ENCODE results near the gene GEMIN5. TPM values are rescaled to one million over a fixed set of nuclear protein-coding genes. Genes with fewer than 3 reads are reported as not detected.

Gene GEMIN5
- total and polyA plus RNA-seq, 2 of the 13 experiments (the other 11 are each of a cell fraction or from before 2014, with no cell fraction given) = 6.6 to 28.6 TPM

DNA sequence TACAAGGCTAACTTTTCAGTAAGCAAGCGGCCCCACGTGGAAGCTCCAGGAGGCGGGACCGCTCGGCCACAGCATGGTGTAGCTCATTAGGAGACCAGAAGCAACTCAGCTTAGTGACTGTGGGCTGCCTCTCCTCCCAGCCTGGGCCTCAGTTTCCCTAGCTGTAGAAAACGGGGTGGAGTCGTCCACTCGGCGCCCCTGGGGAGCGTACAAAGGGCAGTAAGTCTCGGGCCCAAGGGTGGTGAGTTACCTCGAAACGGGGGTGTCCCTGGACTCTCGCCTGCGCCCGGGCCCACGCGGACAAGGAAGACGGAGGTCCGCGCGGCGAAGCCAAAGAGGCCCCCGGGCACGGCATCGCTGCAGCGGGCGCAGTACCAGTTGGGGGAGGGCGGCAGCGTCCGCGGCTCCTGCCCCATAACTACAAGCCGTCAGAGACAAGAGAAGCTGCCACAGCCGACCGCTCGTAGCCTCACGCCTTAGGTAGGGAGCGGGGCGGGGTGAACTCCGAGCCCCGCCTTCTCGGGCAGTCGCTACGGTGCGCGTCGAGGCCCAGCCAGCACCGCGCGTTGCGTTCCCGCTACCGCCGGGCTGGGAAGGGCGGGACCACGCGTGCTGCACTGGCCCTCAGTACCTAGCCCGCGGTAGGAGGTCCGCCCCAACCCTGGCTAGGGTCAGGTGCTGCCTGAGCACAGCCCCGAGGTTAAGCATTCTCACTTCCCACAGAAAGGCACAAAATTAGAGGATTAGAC is at the start of gene GEMIN5 (continued):
- TF ChIP-seq ZNF768 (CRISPR knock-in tag; IDR thresholded peaks at IDR 0.05) = peak; percentile 32; the same call in 1 of the 2 replicates
- TF ChIP-seq, protein P1, sequence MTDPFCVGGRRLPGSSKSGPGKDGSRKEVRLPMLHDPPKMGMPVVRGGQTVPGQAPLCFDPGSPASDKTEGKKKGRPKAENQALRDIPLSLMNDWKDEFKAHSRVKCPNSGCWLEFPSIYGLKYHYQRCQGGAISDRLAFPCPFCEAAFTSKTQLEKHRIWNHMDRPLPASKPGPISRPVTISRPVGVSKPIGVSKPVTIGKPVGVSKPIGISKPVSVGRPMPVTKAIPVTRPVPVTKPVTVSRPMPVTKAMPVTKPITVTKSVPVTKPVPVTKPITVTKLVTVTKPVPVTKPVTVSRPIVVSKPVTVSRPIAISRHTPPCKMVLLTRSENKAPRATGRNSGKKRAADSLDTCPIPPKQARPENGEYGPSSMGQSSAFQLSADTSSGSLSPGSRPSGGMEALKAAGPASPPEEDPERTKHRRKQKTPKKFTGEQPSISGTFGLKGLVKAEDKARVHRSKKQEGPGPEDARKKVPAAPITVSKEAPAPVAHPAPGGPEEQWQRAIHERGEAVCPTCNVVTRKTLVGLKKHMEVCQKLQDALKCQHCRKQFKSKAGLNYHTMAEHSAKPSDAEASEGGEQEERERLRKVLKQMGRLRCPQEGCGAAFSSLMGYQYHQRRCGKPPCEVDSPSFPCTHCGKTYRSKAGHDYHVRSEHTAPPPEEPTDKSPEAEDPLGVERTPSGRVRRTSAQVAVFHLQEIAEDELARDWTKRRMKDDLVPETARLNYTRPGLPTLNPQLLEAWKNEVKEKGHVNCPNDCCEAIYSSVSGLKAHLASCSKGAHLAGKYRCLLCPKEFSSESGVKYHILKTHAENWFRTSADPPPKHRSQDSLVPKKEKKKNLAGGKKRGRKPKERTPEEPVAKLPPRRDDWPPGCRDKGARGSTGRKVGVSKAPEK (CRISPR knock-in tag; IDR thresholded peaks at IDR 0.05; ENCODE audit: borderline replicate concordance) = peak; percentile 25; the same call in 1 of the 2 replicates
- 0 out of 2 replicates have a peak, but pooled peaks have one; percentile 73 for TF ChIP-seq ZNF570 (CRISPR knock-in tag; IDR thresholded peaks at IDR 0.05; ENCODE audit: borderline replicate concordance)
- peak; percentile 71; the same call in 1 of the 2 replicates for TF ChIP-seq ZGPAT (CRISPR knock-in tag; IDR thresholded peaks at IDR 0.05)
- TF ChIP-seq MIXL1 (CRISPR knock-in tag; IDR thresholded peaks at IDR 0.05) = no peak
- TF ChIP-seq ZFP36L1 (CRISPR knock-in tag; IDR thresholded peaks at IDR 0.05) = 0 out of 2 replicates have a peak, but pooled peaks have one; percentile 24
- no peak for TF ChIP-seq CENPX (CRISPR knock-in tag; IDR thresholded peaks at IDR 0.05)
- TF ChIP-seq ZNF709 (CRISPR knock-in tag; IDR thresholded peaks at IDR 0.05) = peak; percentile 93
- no peak for TF ChIP-seq ZBTB14 (CRISPR knock-in tag; IDR thresholded peaks at IDR 0.05)
- TF ChIP-seq EHMT2 (IDR thresholded peaks at IDR 0.05; ENCODE audit: borderline replicate concordance, low read depth, low read length) = no peak
- peak; percentile 94 for TF ChIP-seq MAX (IDR thresholded peaks at IDR 0.05)
- TF ChIP-seq ZNF761 (CRISPR knock-in tag; conservative IDR thresholded peaks at IDR 0.05) = peak; percentile 80
- TF ChIP-seq ZNF510 (CRISPR knock-in tag; IDR thresholded peaks at IDR 0.05; ENCODE audit: low read depth) = no peak
- peak; percentile 77 for TF ChIP-seq NR2C2 (CRISPR knock-in tag; IDR thresholded peaks at IDR 0.05; ENCODE audit: borderline replicate concordance)
- TF ChIP-seq HNF1A (IDR thresholded peaks at IDR 0.05; ENCODE audit: low read depth) = no peak
- peak; percentile 70; the same call in 1 of the 2 replicates for TF ChIP-seq HNF1A (CRISPR knock-in tag; IDR thresholded peaks at IDR 0.05; ENCODE audit: borderline replicate concordance)
- no peak for TF ChIP-seq ZFP62 (CRISPR knock-in tag; IDR thresholded peaks at IDR 0.05)
- peak; percentile 49; the same call in 1 of the 2 replicates for TF ChIP-seq NCOA2 (CRISPR knock-in tag; IDR thresholded peaks at IDR 0.05)

All from HepG2 (cell line).